ENCODE results near the gene PFKP.

Gene PFKP

GRCh38 chr10:3146289-3146688 is 78.9 kb downstream of the PFKP start:
- peaks cover 68 to 81% of the 10 kb centered on the region in 2 donors for H3K36me3 ChIP-seq (ENCODE audit: control insufficient read depth in 2 of 2, insufficient read depth in 2 of 2, low read length in 2 of 2)
- H3K9ac ChIP-seq (ENCODE audit: low read length in 2 of 2) = no peak overlapping the region
- peaks cover 3% of the 10 kb centered on the region for H3K4me1 ChIP-seq (ENCODE audit: control insufficient read depth, insufficient read depth, low read length)
- no peaks in the 10 kb centered on the region for H3K27me3 ChIP-seq (ENCODE audit: control insufficient read depth in 1 of 2, insufficient read depth in 2 of 2, low read length in 2 of 2)
- no peak overlapping the region for H3K27ac ChIP-seq (ENCODE audit: low read length)
- H3K4me3 ChIP-seq (ENCODE audit: low read length in 2 of 2) = no peak overlapping the region
- H3K9me3 ChIP-seq (ENCODE audit: control insufficient read depth in 2 of 2, low read length in 2 of 2) = no peaks in the 10 kb centered on the region

- H3K4me3 ChIP-seq (ENCODE audit: low read length in 2 of 2) = no peak overlapping the region
- no peak overlapping the region for H3K9ac ChIP-seq (ENCODE audit: low read length in 2 of 2)
- H3K27ac ChIP-seq (ENCODE audit: low read length) = no peak overlapping the region
- H3K9me3 ChIP-seq (ENCODE audit: control insufficient read depth in 2 of 2, low read length in 2 of 2) = no peaks in the 10 kb centered on the region
- no peaks in the 10 kb centered on the region for H3K27me3 ChIP-seq (ENCODE audit: control insufficient read depth in 1 of 2, insufficient read depth in 2 of 2, low read length in 2 of 2)
- H3K36me3 ChIP-seq (ENCODE audit: control insufficient read depth in 2 of 2, insufficient read depth in 2 of 2, low read length in 2 of 2) = peaks cover 68 to 81% of the 10 kb centered on the region in 2 donors
- no peaks in the 10 kb centered on the region for H3K4me1 ChIP-seq (ENCODE audit: control insufficient read depth, insufficient read depth, low read length)
Observed at GRCh38 chr10:3147117-3147820, 79.9 kb downstream of the PFKP start.

GRCh38 chr10:3148041-3148440 is 80.7 kb downstream of the PFKP start:
- Histone ChIP-seq H3K9ac (ENCODE audit: low read length in 2 of 2) (no peak overlapping the region), H3K4me1 (ENCODE audit: control insufficient read depth, insufficient read depth, low read length) (no peaks in the 10 kb centered on the region), H3K9me3 (ENCODE audit: control insufficient read depth in 2 of 2, low read length in 2 of 2) (no peaks in the 10 kb centered on the region), H3K27me3 (ENCODE audit: control insufficient read depth in 1 of 2, insufficient read depth in 2 of 2, low read length in 2 of 2) (no peaks in the 10 kb centered on the region), H3K4me3 (ENCODE audit: low read length in 2 of 2) (no peak overlapping the region), H3K36me3 (ENCODE audit: control insufficient read depth in 2 of 2, insufficient read depth in 2 of 2, low read length in 2 of 2) (peaks cover 62 to 79% of the 10 kb centered on the region in 2 donors), H3K27ac (ENCODE audit: low read length) (no peak overlapping the region)

GRCh38 chr10:3148994-3149393 is 81.6 kb downstream of the PFKP start:
- H3K27me3 ChIP-seq (ENCODE audit: control insufficient read depth in 1 of 2, insufficient read depth in 2 of 2, low read length in 2 of 2) = no peaks in the 10 kb centered on the region
- H3K36me3 ChIP-seq (ENCODE audit: control insufficient read depth in 2 of 2, insufficient read depth in 2 of 2, low read length in 2 of 2) = peaks cover 62 to 79% of the 10 kb centered on the region in 2 donors
- no peak overlapping the region for H3K4me3 ChIP-seq (ENCODE audit: low read length in 2 of 2)
- H3K9ac ChIP-seq (ENCODE audit: low read length in 2 of 2) = no peak overlapping the region
- H3K9me3 ChIP-seq (ENCODE audit: control insufficient read depth in 2 of 2, low read length in 2 of 2) = no peaks in the 10 kb centered on the region
- H3K4me1 ChIP-seq (ENCODE audit: control insufficient read depth, insufficient read depth, low read length) = peaks cover 2% of the 10 kb centered on the region
- no peak overlapping the region for H3K27ac ChIP-seq (ENCODE audit: low read length)

- no peak overlapping the region for H3K4me3 ChIP-seq (ENCODE audit: low read length in 2 of 2)
- H3K27ac ChIP-seq (ENCODE audit: low read length) = no peak overlapping the region
- H3K9ac ChIP-seq (ENCODE audit: low read length in 2 of 2) = no peak overlapping the region
- H3K27me3 ChIP-seq (ENCODE audit: control insufficient read depth in 1 of 2, insufficient read depth in 2 of 2, low read length in 2 of 2) = no peaks in the 10 kb centered on the region
- peaks cover 3% of the 10 kb centered on the region for H3K4me1 ChIP-seq (ENCODE audit: control insufficient read depth, insufficient read depth, low read length)
- no peaks in the 10 kb centered on the region for H3K9me3 ChIP-seq (ENCODE audit: control insufficient read depth in 2 of 2, low read length in 2 of 2)
- H3K36me3 ChIP-seq (ENCODE audit: control insufficient read depth in 2 of 2, insufficient read depth in 2 of 2, low read length in 2 of 2) = peaks cover 61 to 78% of the 10 kb centered on the region in 2 donors
Observed at GRCh38 chr10:3149918-3150317, 82.6 kb downstream of the PFKP start.

- H3K4me1 ChIP-seq (ENCODE audit: control insufficient read depth, insufficient read depth, low read length) = peaks cover 3% of the 10 kb centered on the region
- no peaks in the 10 kb centered on the region for H3K9me3 ChIP-seq (ENCODE audit: control insufficient read depth in 2 of 2, low read length in 2 of 2)
- H3K9ac ChIP-seq (ENCODE audit: low read length in 2 of 2) = no peak overlapping the region
- H3K27me3 ChIP-seq (ENCODE audit: control insufficient read depth in 1 of 2, insufficient read depth in 2 of 2, low read length in 2 of 2) = no peaks in the 10 kb centered on the region
- no peak overlapping the region for H3K4me3 ChIP-seq (ENCODE audit: low read length in 2 of 2)
- peaks cover 61 to 78% of the 10 kb centered on the region in 2 donors for H3K36me3 ChIP-seq (ENCODE audit: control insufficient read depth in 2 of 2, insufficient read depth in 2 of 2, low read length in 2 of 2)
- H3K27ac ChIP-seq (ENCODE audit: low read length) = no peak overlapping the region
Observed at GRCh38 chr10:3150366-3150765, 83.0 kb downstream of the PFKP start.

GRCh38 chr10:3150961-3151360 is 83.6 kb downstream of the PFKP start:
- H3K4me1 ChIP-seq (ENCODE audit: control insufficient read depth, insufficient read depth, low read length) = peaks cover 3% of the 10 kb centered on the region
- H3K27ac ChIP-seq (ENCODE audit: low read length) = no peak overlapping the region
- H3K27me3 ChIP-seq (ENCODE audit: control insufficient read depth in 1 of 2, insufficient read depth in 2 of 2, low read length in 2 of 2) = no peaks in the 10 kb centered on the region
- H3K9ac ChIP-seq (ENCODE audit: low read length in 2 of 2) = no peak overlapping the region
- H3K9me3 ChIP-seq (ENCODE audit: control insufficient read depth in 2 of 2, low read length in 2 of 2) = no peaks in the 10 kb centered on the region
- H3K36me3 ChIP-seq (ENCODE audit: control insufficient read depth in 2 of 2, insufficient read depth in 2 of 2, low read length in 2 of 2) = peaks cover 59 to 81% of the 10 kb centered on the region in 2 donors
- H3K4me3 ChIP-seq (ENCODE audit: low read length in 2 of 2) = no peak overlapping the region

GRCh38 chr10:3151889-3152565 is 84.7 kb downstream of the PFKP start:
- Histone ChIP-seq H3K27ac (ENCODE audit: low read length) (no peak overlapping the region), H3K36me3 (ENCODE audit: control insufficient read depth in 2 of 2, insufficient read depth in 2 of 2, low read length in 2 of 2) (peaks cover 65 to 75% of the 10 kb centered on the region in 2 donors), H3K9ac (ENCODE audit: low read length in 2 of 2) (no peak overlapping the region), H3K4me1 (ENCODE audit: control insufficient read depth, insufficient read depth, low read length) (peaks cover 3% of the 10 kb centered on the region), H3K9me3 (ENCODE audit: control insufficient read depth in 2 of 2, low read length in 2 of 2) (no peaks in the 10 kb centered on the region), H3K27me3 (ENCODE audit: control insufficient read depth in 1 of 2, insufficient read depth in 2 of 2, low read length in 2 of 2) (no peaks in the 10 kb centered on the region), H3K4me3 (ENCODE audit: low read length in 2 of 2) (no peak overlapping the region)

GRCh38 chr10:3152566-3152935 is 85.2 kb downstream of the PFKP start:
- no peaks in the 10 kb centered on the region for H3K9me3 ChIP-seq (ENCODE audit: control insufficient read depth in 2 of 2, low read length in 2 of 2)
- no peak overlapping the region for H3K9ac ChIP-seq (ENCODE audit: low read length in 2 of 2)
- no peak overlapping the region for H3K27ac ChIP-seq (ENCODE audit: low read length)
- peaks cover 3% of the 10 kb centered on the region for H3K4me1 ChIP-seq (ENCODE audit: control insufficient read depth, insufficient read depth, low read length)
- H3K36me3 ChIP-seq (ENCODE audit: control insufficient read depth in 2 of 2, insufficient read depth in 2 of 2, low read length in 2 of 2) = peaks cover 65 to 76% of the 10 kb centered on the region in 2 donors
- no peak overlapping the region for H3K4me3 ChIP-seq (ENCODE audit: low read length in 2 of 2)
- H3K27me3 ChIP-seq (ENCODE audit: control insufficient read depth in 1 of 2, insufficient read depth in 2 of 2, low read length in 2 of 2) = no peaks in the 10 kb centered on the region

GRCh38 chr10:3154666-3155065 is 87.3 kb downstream of the PFKP start:
- Histone ChIP-seq H3K9ac (ENCODE audit: low read length in 2 of 2) (no peak overlapping the region), H3K4me1 (ENCODE audit: control insufficient read depth, insufficient read depth, low read length) (peaks cover 3% of the 10 kb centered on the region), H3K4me3 (ENCODE audit: low read length in 2 of 2) (no peak overlapping the region), H3K27me3 (ENCODE audit: control insufficient read depth in 1 of 2, insufficient read depth in 2 of 2, low read length in 2 of 2) (no peaks in the 10 kb centered on the region), H3K27ac (ENCODE audit: low read length) (no peak overlapping the region), H3K36me3 (ENCODE audit: control insufficient read depth in 2 of 2, insufficient read depth in 2 of 2, low read length in 2 of 2) (peaks cover 65 to 78% of the 10 kb centered on the region in 2 donors), H3K9me3 (ENCODE audit: control insufficient read depth in 2 of 2, low read length in 2 of 2) (no peaks in the 10 kb centered on the region)

- Histone ChIP-seq H3K4me1 (ENCODE audit: control insufficient read depth, insufficient read depth, low read length) (no peaks in the 10 kb centered on the region), H3K9ac (ENCODE audit: low read length in 2 of 2) (no peak overlapping the region), H3K27ac (ENCODE audit: low read length) (no peak overlapping the region), H3K9me3 (ENCODE audit: control insufficient read depth in 2 of 2, low read length in 2 of 2) (no peaks in the 10 kb centered on the region), H3K36me3 (ENCODE audit: control insufficient read depth in 2 of 2, insufficient read depth in 2 of 2, low read length in 2 of 2) (peaks cover 53 to 65% of the 10 kb centered on the region in 2 donors), H3K27me3 (ENCODE audit: control insufficient read depth in 1 of 2, insufficient read depth in 2 of 2, low read length in 2 of 2) (no peaks in the 10 kb centered on the region), H3K4me3 (ENCODE audit: low read length in 2 of 2) (no peak overlapping the region)
Observed at GRCh38 chr10:3159152-3159551, 91.8 kb downstream of the PFKP start.
